Activated T-helper 2 cell treated with anti-CD3 and anti-CD28 coated beads, Interferon-gamma antibody, Interleukin-2, Interleukin-4, amounts not matched to agents 10 μg/mL and 5 μg/mL and 100 μg/mL, durations not matched to agents 14 hours and 24 hours and 36 hours (primary cell): ENCODE results near the gene KCTD5. TPM values are rescaled to one million over a fixed set of nuclear protein-coding genes. Genes with fewer than 3 reads are reported as not detected.
"Not testable (repeated sequence)": the region's sequence is repeated elsewhere in the genome, so short reads cannot be mapped to it uniquely, and the experiment has no call there.

ENCODE experiments used
- DNase-seq: peaks from one replicate; pipeline ENCODE4 v3.0.0; 2021; ENCODE audit warnings: low spot score
- H3K27ac Mint-ChIP-seq: one replicate; pipeline ENCODE4 v1.8.0; 2021; ENCODE audit warnings: mixed read lengths
- H3K27me3 Mint-ChIP-seq: one replicate; pipeline ENCODE4 v1.8.0; 2021; ENCODE audit warnings: low read depth, mixed read lengths
- H3K36me3 Mint-ChIP-seq: one replicate; pipeline ENCODE4 v1.8.0; 2021; ENCODE audit warnings: low read depth, mixed read lengths
- H3K4me1 Mint-ChIP-seq: one replicate; pipeline ENCODE4 v1.8.0; 2021; ENCODE audit warnings: low read depth, mixed read lengths
- H3K4me3 Mint-ChIP-seq: one replicate; pipeline ENCODE4 v1.8.0; 2021; ENCODE audit warnings: low read depth, mild to moderate bottlenecking, moderate library complexity, mixed read lengths
- H3K9me3 Mint-ChIP-seq: one replicate; pipeline ENCODE4 v1.8.0; 2021; ENCODE audit warnings: mixed read lengths
- intact Hi-C: fragments of 100-400 bp; cut with micrococcal nuclease; formaldehyde crosslinking; loops from one replicate; pipeline ENCODE4 v1.15.1; 2023
- total RNA-seq: library from RNA; stranded (reverse); gene quantifications from 2 replicates; pipeline ENCODE4 v1.2.3, GENCODE V29; 2022

KCTD5 gene
- total RNA-seq = 65.5 and 68.5 TPM in 2 replicates

- Mint-ChIP-seq H3K4me1 (peaks cover 18% of the 10 kb centered on the region), H3K27me3 (no peaks in the 10 kb centered on the region), H3K4me3 (peak within 1 kb of the TSS; percentile 98), H3K9me3 (no peaks in the 10 kb centered on the region), H3K27ac (peak within 1 kb of the TSS; percentile 91), H3K36me3 (peaks cover 30% of the 10 kb centered on the region)
- intact Hi-C loops = loop anchor here (1.0 to 5.0 kb wide), 2 partner anchors 18 to 200 kb away; partner anchors contain the start of gene FLYWCH2
- DNase-seq = peak; percentile 96
Observed at GRCh38 chr16:2682209-2683021, at the start of gene KCTD5. Gene KCTD5 (plus strand): TSS chr16:2682523. CDS start chr16:2682549, 26 bp downstream.

DNA sequence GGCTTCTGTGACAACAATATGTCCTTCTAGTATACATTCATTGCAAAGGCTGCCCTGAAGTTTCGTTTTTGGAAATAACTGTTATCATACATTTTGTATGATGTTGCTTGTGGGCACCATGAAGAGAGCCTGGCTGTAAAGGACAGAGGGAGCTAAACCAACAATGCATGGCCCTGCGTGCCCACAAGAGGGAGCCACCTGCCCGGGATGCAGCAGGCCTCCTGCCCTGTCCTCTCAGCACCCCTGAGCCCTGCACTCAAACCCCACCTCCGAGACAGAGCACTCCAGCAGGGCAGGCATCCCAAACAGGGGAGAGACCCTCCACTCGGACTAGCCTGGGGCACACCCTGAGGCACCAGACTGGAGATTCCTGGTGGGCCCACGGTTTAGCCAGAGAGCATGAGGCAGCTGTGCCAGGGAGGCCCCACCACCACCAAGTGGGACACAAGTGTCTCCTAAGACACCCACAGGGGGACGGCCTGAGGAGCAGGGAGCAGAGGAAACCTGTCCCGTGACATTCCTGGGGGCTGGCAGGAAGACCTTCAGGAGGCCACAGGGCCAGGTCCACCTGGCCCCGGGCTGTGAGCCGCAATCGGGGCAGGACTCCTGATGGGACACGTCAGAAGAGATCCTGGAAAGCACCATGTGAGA, 43.1 kb upstream of the KCTD5 start:
- H3K4me3 Mint-ChIP-seq, intact Hi-C loops, H3K36me3 Mint-ChIP-seq, H3K27ac Mint-ChIP-seq, H3K27me3 Mint-ChIP-seq, H3K4me1 Mint-ChIP-seq, DNase-seq, H3K9me3 Mint-ChIP-seq: not testable (repeated sequence)

DNA sequence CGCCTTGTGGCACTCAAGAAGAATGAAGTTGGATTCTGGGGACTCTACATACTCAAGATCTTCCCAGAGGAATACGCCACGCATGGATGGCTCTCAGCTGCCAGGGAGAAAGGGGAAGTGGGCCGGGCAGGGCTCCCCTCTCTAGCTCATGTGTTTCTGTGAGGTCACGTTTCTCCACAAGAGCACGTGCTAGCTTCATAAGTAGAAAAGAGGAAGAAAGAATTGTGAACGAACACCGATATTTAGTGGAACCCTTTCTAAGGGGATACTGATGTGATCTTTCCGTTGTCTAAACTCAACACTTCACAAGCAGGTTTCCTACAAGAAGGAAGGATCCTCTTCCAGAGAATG, 42.6 kb upstream of the KCTD5 start:
- H3K36me3 Mint-ChIP-seq = not testable (repeated sequence)

GRCh38 chr16:2642561-2642960, 39.8 kb upstream of the KCTD5 start:
- H3K9me3 Mint-ChIP-seq, H3K4me1 Mint-ChIP-seq, H3K27ac Mint-ChIP-seq, H3K27me3 Mint-ChIP-seq, H3K4me3 Mint-ChIP-seq, DNase-seq, intact Hi-C loops, H3K36me3 Mint-ChIP-seq: not testable (repeated sequence)

More for the DNA sequence above, 42.6 kb upstream of the KCTD5 start:
- H3K27me3 Mint-ChIP-seq, H3K4me1 Mint-ChIP-seq, H3K9me3 Mint-ChIP-seq, H3K27ac Mint-ChIP-seq, H3K4me3 Mint-ChIP-seq, DNase-seq, intact Hi-C loops: not testable (repeated sequence)

GRCh38 chr16:2644754-2645453, 37.4 kb upstream of the KCTD5 start:
- H3K36me3 Mint-ChIP-seq, DNase-seq, intact Hi-C loops, H3K4me1 Mint-ChIP-seq, H3K9me3 Mint-ChIP-seq, H3K27ac Mint-ChIP-seq, H3K4me3 Mint-ChIP-seq, H3K27me3 Mint-ChIP-seq: not testable (repeated sequence)

DNA sequence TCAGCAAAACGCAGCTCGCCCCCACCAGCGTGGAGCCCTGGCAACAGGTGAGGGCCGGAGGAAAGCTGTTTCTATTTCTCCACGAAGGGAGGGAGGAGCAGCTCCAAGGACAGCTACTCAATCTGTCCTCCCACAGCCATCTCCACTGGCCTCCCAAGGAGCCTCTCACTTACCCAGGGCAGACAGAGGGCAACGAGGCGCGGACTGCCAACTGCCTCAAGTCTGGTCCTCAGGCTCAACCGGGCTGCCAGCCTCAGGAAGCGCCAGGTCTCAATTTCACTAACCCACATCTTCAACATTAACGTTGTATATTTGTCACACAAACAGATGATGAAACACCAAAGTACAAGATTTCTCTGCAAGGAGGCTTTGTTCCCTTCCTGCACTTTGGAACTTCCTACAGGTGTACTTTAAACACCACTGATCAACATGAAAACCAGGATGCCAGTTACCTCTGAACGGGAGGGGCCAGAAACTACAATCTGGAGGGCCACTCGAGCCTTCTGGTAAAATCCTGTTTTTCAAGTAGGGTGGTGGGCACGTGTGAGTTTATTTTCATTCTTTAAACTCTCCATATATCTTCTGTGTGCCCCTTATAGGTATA, 31.0 kb upstream of the KCTD5 start:
- H3K9me3 Mint-ChIP-seq, H3K36me3 Mint-ChIP-seq, DNase-seq, H3K4me3 Mint-ChIP-seq, H3K27me3 Mint-ChIP-seq, H3K27ac Mint-ChIP-seq, intact Hi-C loops, H3K4me1 Mint-ChIP-seq: not testable (repeated sequence)

DNA sequence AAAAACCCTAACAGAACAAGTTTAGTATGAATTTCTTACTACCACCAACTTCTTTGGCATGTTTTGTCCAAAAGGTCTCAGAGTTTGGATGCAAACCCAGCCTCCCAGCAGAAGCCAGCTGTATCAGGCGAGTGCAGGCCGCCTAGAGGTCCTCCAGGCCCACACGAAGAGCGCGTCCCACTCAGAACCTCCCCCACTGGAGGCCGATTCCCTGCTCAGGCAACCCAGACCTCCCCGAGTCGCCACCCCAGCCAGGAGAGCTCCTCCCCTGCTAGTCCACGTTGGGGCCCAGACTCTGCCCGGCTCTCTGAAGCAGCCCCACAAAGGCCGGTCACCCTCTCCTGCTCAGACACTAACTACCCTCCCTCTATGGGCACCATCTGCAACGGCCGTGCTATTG, 28.4 kb upstream of the KCTD5 start:
- H3K36me3 Mint-ChIP-seq, H3K27ac Mint-ChIP-seq, H3K27me3 Mint-ChIP-seq, intact Hi-C loops, H3K4me3 Mint-ChIP-seq, DNase-seq, H3K4me1 Mint-ChIP-seq, H3K9me3 Mint-ChIP-seq: not testable (repeated sequence)

DNA sequence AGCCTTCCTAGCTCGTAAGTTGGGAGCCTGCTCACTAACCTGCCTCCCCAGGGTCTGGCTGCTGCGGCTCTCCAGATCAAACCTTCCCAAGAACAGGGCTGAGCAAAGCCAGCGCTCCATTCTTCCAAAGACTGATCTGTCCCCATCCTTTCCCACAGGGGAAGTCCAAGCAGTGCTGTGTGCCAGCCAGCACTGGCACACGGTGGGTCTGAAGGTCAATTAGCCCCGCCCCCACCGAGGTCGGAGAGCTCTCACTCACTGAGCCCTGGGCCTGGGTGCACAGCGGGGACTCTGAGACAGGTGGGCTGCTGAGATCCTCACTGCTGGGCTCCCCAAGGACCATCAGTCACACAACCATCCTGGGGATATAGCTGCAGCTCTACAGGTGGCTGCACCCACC, 27.4 kb upstream of the KCTD5 start:
- DNase-seq, intact Hi-C loops, H3K9me3 Mint-ChIP-seq, H3K27ac Mint-ChIP-seq, H3K4me1 Mint-ChIP-seq, H3K4me3 Mint-ChIP-seq, H3K27me3 Mint-ChIP-seq, H3K36me3 Mint-ChIP-seq: not testable (repeated sequence)

DNA sequence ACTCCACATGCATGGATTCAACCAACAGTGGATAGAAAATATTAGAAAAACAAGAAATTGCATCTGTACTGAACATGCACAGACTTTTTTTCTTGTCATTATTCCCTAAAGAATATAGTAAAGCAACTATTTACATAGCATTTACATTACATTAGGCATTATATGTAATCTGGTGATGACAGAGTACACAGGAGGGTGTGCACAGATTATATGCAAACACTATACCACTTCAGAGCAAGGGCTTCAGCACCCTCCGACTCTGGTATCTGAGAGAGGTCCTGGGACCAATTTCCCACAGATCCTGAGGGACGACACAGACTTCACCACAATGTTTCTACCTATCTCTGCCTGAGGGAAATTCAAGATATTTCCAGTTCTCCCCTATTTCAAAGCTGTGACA, 25.3 kb upstream of the KCTD5 start:
- Mint-ChIP-seq H3K27me3 (peaks cover 2% of the 10 kb centered on the region), H3K9me3 (no peaks in the 10 kb centered on the region), H3K27ac (no peak overlapping the region), H3K4me3 (no peak overlapping the region), H3K36me3 (peaks cover 15% of the 10 kb centered on the region), H3K4me1 (peaks cover 16% of the 10 kb centered on the region)
- intact Hi-C loops = no loop called here
- DNase-seq = no peak

- H3K9me3 Mint-ChIP-seq, intact Hi-C loops, H3K4me3 Mint-ChIP-seq, H3K27ac Mint-ChIP-seq, DNase-seq, H3K27me3 Mint-ChIP-seq: not testable (repeated sequence)
- H3K4me1 Mint-ChIP-seq = peaks cover 21% of the 10 kb centered on the region
- H3K36me3 Mint-ChIP-seq = peaks cover 24% of the 10 kb centered on the region
Observed at GRCh38 chr16:2657803-2658202, 24.5 kb upstream of the KCTD5 start.

DNA sequence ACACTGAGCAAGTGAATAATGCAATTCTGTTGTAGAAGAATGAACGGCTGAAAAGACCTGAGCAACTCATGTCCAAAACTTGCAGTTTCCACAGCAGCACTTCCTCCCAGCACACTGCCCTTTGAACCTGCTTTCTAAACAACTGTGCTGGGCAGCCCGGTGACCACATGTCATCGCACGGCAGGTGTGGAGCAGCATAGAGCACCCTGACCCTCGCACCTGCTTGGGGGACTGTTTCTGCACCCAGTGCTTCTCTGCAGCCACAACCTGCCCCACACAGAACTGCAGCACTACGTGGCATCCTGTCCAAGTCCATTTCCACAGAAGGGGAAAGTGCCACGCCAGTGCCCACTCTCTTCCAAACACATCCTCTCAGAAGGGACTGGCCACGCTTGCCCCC, 22.8 kb upstream of the KCTD5 start:
- peak overlapping the region; percentile 67 for H3K27ac Mint-ChIP-seq
- intact Hi-C loops, H3K27me3 Mint-ChIP-seq, DNase-seq, H3K4me3 Mint-ChIP-seq, H3K9me3 Mint-ChIP-seq: not testable (repeated sequence)
- peaks cover 40% of the 10 kb centered on the region for H3K36me3 Mint-ChIP-seq
- peaks cover 38% of the 10 kb centered on the region for H3K4me1 Mint-ChIP-seq

- H3K4me3 Mint-ChIP-seq, intact Hi-C loops: not testable (repeated sequence)
- peak overlapping the region; percentile 67 for H3K27ac Mint-ChIP-seq
Observed at GRCh38 chr16:2660014-2660662, 22.2 kb upstream of the KCTD5 start.

More at GRCh38 chr16:2660014-2660662, 22.2 kb upstream of the KCTD5 start:
- DNase-seq, H3K27me3 Mint-ChIP-seq, H3K9me3 Mint-ChIP-seq: not testable (repeated sequence)
- H3K4me1 Mint-ChIP-seq = peaks cover 44% of the 10 kb centered on the region
- H3K36me3 Mint-ChIP-seq = peaks cover 46% of the 10 kb centered on the region
